HCT116 (cell line): ENCODE results near the gene TMEM169. TPM values are rescaled to one million over a fixed set of nuclear protein-coding genes. Genes with fewer than 3 reads are reported as not detected.

Experiments used
- ATAC-seq: fragments of 200-7000 bp; cut with Tn5 transposase; 2 replicates; pipeline ENCODE4 v1.9.1; 2020; ENCODE audit warnings: mild to moderate bottlenecking, moderate library complexity
- BruUV-seq: library from RNA; stranded (reverse); fragments of 400-500 nt; replicated peaks from 2 replicates; lab custom pipeline; 2021; lab: Mats Ljungman, UMichigan
- CTCF ChIA-PET: fragments of 300-600 bp; sonication (Branson Sonifier 250); formaldehyde crosslinking; loops from one replicate; lab custom pipeline; 2021; ENCODE audit warnings: antibody characterized with exemption; lab: Charles Lee
- POLR2A ChIA-PET: fragments of 300-600, 350-600 bp; sonication (Branson Sonifier 250); formaldehyde crosslinking; loops from one replicate; lab custom pipeline; 2021; ENCODE audit warnings: antibody characterized with exemption; lab: Charles Lee
- RAD21 ChIA-PET, 2 experiments: fragments of 300-600 bp; sonication (Branson Sonifier 250); formaldehyde crosslinking; loops; one replicate each; lab custom pipeline; 2023; ENCODE audit warnings: low total read pairs in 2 of 2; ENCODE audit not compliant: uncharacterized antibody in 2 of 2, unreplicated experiment in 2 of 2, low non-redundant PET in 1 of 2; lab: Charles Lee
- DNase-seq: peaks from one replicate; pipeline ENCODE4 v3.0.0-alpha.2; 2010; ENCODE audit warnings: low read depth, low spot score
- H2AFZ ChIP-seq: fragments of 200-600 bp; shearing (Covaris generic), sonication (generic); 2 replicates; pipeline ENCODE4 v1.6.1; 2017; ENCODE audit warnings: low read depth, mixed run types, mixed read lengths, antibody characterized with exemption, low read length; ENCODE audit not compliant: poor library complexity, severe bottlenecking
- H3K27ac ChIP-seq: 2 replicates; pipeline ENCODE4 v1.5.1; 2012; ENCODE audit warnings: low read depth, low read length
- H3K27me3 ChIP-seq: fragments of 200-600 bp; sonication (generic); 2 replicates; pipeline ENCODE4 v1.6.1; 2016; ENCODE audit warnings: mixed run types, low read length, mixed read lengths; ENCODE audit not compliant: insufficient read depth
- H3K36me3 ChIP-seq, 2 experiments: fragments of 200-500 bp in 1 of 2; fragments of 200-600 bp in 1 of 2; sonication (Bioruptor generic) in 1 of 2; sonication (generic) in 1 of 2; 2 replicates each; pipeline versions ENCODE4 v1.5.1 to v1.6.1; 2014 to 2016; ENCODE audit warnings: low read length in 2 of 2, inconsistent platforms in 1 of 2, mixed read lengths in 1 of 2, mixed run types in 1 of 2; ENCODE audit not compliant: insufficient read depth in 2 of 2, control insufficient read depth in 1 of 2
- H3K4me1 ChIP-seq, 2 experiments: fragments of 200-600 bp in 1 of 2; sonication (generic) in 1 of 2; 2 replicates each; pipeline versions ENCODE4 v1.5.1 to v1.6.1; 2012 to 2017; ENCODE audit warnings: low read length in 2 of 2, inconsistent platforms in 1 of 2, mild to moderate bottlenecking in 1 of 2, mixed read lengths in 1 of 2, mixed run types in 1 of 2, moderate library complexity in 1 of 2; ENCODE audit not compliant: insufficient read depth in 2 of 2, control insufficient read depth in 1 of 2
- H3K4me2 ChIP-seq: fragments of 200-600 bp; sonication (generic); 2 replicates; pipeline ENCODE4 v1.6.1; 2017; ENCODE audit warnings: mixed run types, low read length, mixed read lengths
- H3K4me3 ChIP-seq, 2 experiments: fragments of 200-600 bp in 1 of 2; sonication (generic) in 1 of 2; replicated peaks in 1 of 2; 2 replicates each; pipeline ENCODE4 v1.5.1; 2011 to 2016; ENCODE audit warnings: low read length in 2 of 2, control low read depth in 1 of 2, low read depth in 1 of 2, mild to moderate bottlenecking in 1 of 2, mixed read lengths in 1 of 2, mixed run types in 1 of 2
- H3K79me2 ChIP-seq: fragments of 200-600 bp; sonication (generic); 2 replicates; pipeline ENCODE4 v1.6.1; 2017; ENCODE audit warnings: mild to moderate bottlenecking, mixed run types, low read length, moderate library complexity, mixed read lengths; ENCODE audit not compliant: insufficient read depth
- H3K9ac ChIP-seq: fragments of 200-600 bp; sonication (generic); 2 replicates; pipeline ENCODE4 v1.6.1; 2016; ENCODE audit warnings: low read length, mixed read lengths
- H3K9me2 ChIP-seq: fragments of 200-600 bp; sonication (generic), shearing (Covaris generic); 2 replicates; pipeline ENCODE4 v1.6.1; 2017; ENCODE audit warnings: mixed run types, mild to moderate bottlenecking, moderate library complexity; ENCODE audit not compliant: insufficient read depth
- H3K9me3 ChIP-seq, 2 experiments: fragments of 200-500 bp in 1 of 2; fragments of 200-600 bp in 1 of 2; sonication (Bioruptor generic) in 1 of 2; sonication (generic) in 1 of 2; 2 replicates each; pipeline ENCODE4 v1.6.1; 2014 to 2017; ENCODE audit warnings: low read length in 2 of 2, mixed read lengths in 2 of 2, inconsistent platforms in 1 of 2, low read depth in 1 of 2, mild to moderate bottlenecking in 1 of 2, mixed run types in 1 of 2, moderate library complexity in 1 of 2; ENCODE audit not compliant: control insufficient read depth in 1 of 2, insufficient read depth in 1 of 2
- H4K20me1 ChIP-seq: fragments of 200-600 bp; sonication (generic), shearing (Covaris generic); 2 replicates; pipeline ENCODE4 v1.6.1; 2017; ENCODE audit warnings: mixed run types, mild to moderate bottlenecking, moderate library complexity; ENCODE audit not compliant: insufficient read depth
- ATF3 ChIP-seq: IDR thresholded peaks from 2 replicates; pipeline ENCODE4 v1.6.1; 2012
- CBX3 ChIP-seq: IDR thresholded peaks from 2 replicates; pipeline ENCODE4 v1.6.1; 2012; ENCODE audit warnings: low read depth
- CEBPB ChIP-seq: IDR thresholded peaks from 2 replicates; pipeline ENCODE4 v1.6.1; 2012; ENCODE audit warnings: low read depth
- EGR1 ChIP-seq: IDR thresholded peaks from 2 replicates; pipeline ENCODE4 v1.6.1; 2012; ENCODE audit warnings: low read depth
- ELF1 ChIP-seq: IDR thresholded peaks from 2 replicates; pipeline ENCODE4 v1.6.1; 2012; ENCODE audit warnings: low read depth, borderline replicate concordance
- EZH2phosphoT487 ChIP-seq: fragments of 200-600 bp; IDR thresholded peaks from 2 replicates; pipeline ENCODE4 v1.6.1; 2018; ENCODE audit warnings: antibody characterized with exemption, borderline replicate concordance
- FOSL1 ChIP-seq: IDR thresholded peaks from 2 replicates; pipeline ENCODE4 v1.6.1; 2012; ENCODE audit warnings: low read depth
- JUND ChIP-seq: IDR thresholded peaks from 2 replicates; pipeline ENCODE4 v1.6.1; 2012
- POLR2AphosphoS5 ChIP-seq: IDR thresholded peaks from 2 replicates; pipeline ENCODE4 v1.6.1; 2011; ENCODE audit warnings: mild to moderate bottlenecking, low read depth, low read length, moderate library complexity
- RAD21 ChIP-seq: IDR thresholded peaks from 2 replicates; pipeline ENCODE4 v1.6.1; 2012; ENCODE audit warnings: low read depth, mild to moderate bottlenecking
- SIN3A ChIP-seq: IDR thresholded peaks from 2 replicates; pipeline ENCODE4 v1.6.1; 2012; ENCODE audit warnings: low read depth
- ZFX ChIP-seq: fragments of 450-650 bp; IDR thresholded peaks from 2 replicates; pipeline ENCODE4 v1.6.1; 2017
- intact Hi-C: fragments of 100-400 bp; cut with micrococcal nuclease; formaldehyde crosslinking; loops from 2 replicates; pipeline ENCODE4 v1.10.0; 2022
- total RNA-seq: library from RNA; stranded (reverse); gene quantifications from one replicate; pipeline ENCODE4 v1.2.1, GENCODE V29; 2021; ENCODE audit not compliant: unreplicated experiment
- TF ChIP-seq, protein P1 (sequence below): IDR thresholded peaks from 2 replicates; pipeline ENCODE4 v1.6.1; 2012; ENCODE audit warnings: low read depth

Gene TMEM169
- total RNA-seq, 1 experiment from 2014 or later = 0.42 TPM

DNA sequence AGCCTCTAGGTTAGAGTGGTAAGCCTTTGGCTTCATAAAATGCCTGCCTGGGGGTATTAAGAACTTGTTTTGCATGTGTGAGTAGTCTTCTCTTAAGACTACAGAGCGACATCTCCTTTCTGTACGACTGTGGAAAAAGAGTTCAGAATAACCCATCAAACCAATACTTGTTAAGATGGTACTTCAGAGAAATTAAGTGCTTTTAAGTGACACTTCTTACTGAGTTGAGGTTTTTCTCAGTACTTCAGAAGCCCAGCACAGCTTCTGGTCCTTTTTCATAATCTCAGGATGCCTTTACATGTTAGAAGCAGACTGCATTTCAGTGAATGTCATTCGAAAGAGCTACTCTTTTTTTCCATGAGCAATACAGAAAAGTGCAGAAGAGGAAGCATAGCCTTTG lies 38.3 kb downstream of the TMEM169 start:
- H2AFZ ChIP-seq = no peak overlapping the region
- intact Hi-C loops = no loop called here
- peaks cover 100% of the 10 kb centered on the region for H3K79me2 ChIP-seq
- peaks cover 34% of the 10 kb centered on the region; the same call in 1 of the 2 replicates for H4K20me1 ChIP-seq
- no peak for TF ChIP-seq FOSL1
- no peak for TF ChIP-seq POLR2AphosphoS5
- TF ChIP-seq RAD21 = no peak
- TF ChIP-seq, protein P1, sequence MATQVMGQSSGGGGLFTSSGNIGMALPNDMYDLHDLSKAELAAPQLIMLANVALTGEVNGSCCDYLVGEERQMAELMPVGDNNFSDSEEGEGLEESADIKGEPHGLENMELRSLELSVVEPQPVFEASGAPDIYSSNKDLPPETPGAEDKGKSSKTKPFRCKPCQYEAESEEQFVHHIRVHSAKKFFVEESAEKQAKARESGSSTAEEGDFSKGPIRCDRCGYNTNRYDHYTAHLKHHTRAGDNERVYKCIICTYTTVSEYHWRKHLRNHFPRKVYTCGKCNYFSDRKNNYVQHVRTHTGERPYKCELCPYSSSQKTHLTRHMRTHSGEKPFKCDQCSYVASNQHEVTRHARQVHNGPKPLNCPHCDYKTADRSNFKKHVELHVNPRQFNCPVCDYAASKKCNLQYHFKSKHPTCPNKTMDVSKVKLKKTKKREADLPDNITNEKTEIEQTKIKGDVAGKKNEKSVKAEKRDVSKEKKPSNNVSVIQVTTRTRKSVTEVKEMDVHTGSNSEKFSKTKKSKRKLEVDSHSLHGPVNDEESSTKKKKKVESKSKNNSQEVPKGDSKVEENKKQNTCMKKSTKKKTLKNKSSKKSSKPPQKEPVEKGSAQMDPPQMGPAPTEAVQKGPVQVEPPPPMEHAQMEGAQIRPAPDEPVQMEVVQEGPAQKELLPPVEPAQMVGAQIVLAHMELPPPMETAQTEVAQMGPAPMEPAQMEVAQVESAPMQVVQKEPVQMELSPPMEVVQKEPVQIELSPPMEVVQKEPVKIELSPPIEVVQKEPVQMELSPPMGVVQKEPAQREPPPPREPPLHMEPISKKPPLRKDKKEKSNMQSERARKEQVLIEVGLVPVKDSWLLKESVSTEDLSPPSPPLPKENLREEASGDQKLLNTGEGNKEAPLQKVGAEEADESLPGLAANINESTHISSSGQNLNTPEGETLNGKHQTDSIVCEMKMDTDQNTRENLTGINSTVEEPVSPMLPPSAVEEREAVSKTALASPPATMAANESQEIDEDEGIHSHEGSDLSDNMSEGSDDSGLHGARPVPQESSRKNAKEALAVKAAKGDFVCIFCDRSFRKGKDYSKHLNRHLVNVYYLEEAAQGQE = no peak
- no peak for TF ChIP-seq EZH2phosphoT487
- no peak for TF ChIP-seq SIN3A
- no peak for TF ChIP-seq EGR1
- TF ChIP-seq CBX3 = no peak
- TF ChIP-seq CEBPB = no peak
- no peak for TF ChIP-seq ATF3
- TF ChIP-seq JUND = no peak
- TF ChIP-seq ZFX = no peak
- TF ChIP-seq ELF1 = no peak
- H3K9me2 ChIP-seq = no peaks in the 10 kb centered on the region
- no peaks in the 10 kb centered on the region for H3K27me3 ChIP-seq
- H3K4me1 ChIP-seq = peaks cover 0 to 4% of the 10 kb centered on the region in 2 experiments; a peak in 1 of 4 replicates
- CTCF ChIA-PET = no interaction called here
- H3K9me3 ChIP-seq = no peaks in the 10 kb centered on the region
- POLR2A ChIA-PET = no interaction called here
- no peak for DNase-seq
- H3K4me3 ChIP-seq = no peak overlapping the region
- no peak overlapping the region for H3K4me2 ChIP-seq
- ATAC-seq = no peak
- RAD21 ChIA-PET = no interaction called here
- BruUV-seq = no TSS peak
- no peak overlapping the region for H3K27ac ChIP-seq
- H3K9ac ChIP-seq = no peak overlapping the region
- H3K36me3 ChIP-seq = peaks cover 76 to 90% of the 10 kb centered on the region in 2 experiments
